Glutamatergic neuron (in vitro differentiated cells): ENCODE measurements around the gene TNS3. TPM values are rescaled to one million over a fixed set of nuclear protein-coding genes. Genes with fewer than 3 reads are reported as not detected.

ENCODE experiments used
- DNase-seq: peaks from one replicate; pipeline ENCODE4 v3.0.0; 2022
- H3K27ac Mint-ChIP-seq: one replicate; pipeline ENCODE4 v1.8.0; 2020; ENCODE audit warnings: mild to moderate bottlenecking, mixed read lengths, inconsistent platforms; ENCODE audit not compliant: unreplicated experiment
- H3K27me3 Mint-ChIP-seq: one replicate; pipeline ENCODE4 v1.8.0; 2020; ENCODE audit warnings: mild to moderate bottlenecking, moderate library complexity, mixed read lengths, inconsistent platforms; ENCODE audit not compliant: unreplicated experiment
- H3K36me3 Mint-ChIP-seq: one replicate; pipeline ENCODE4 v1.8.0; 2020; ENCODE audit warnings: mild to moderate bottlenecking, mixed read lengths, inconsistent platforms; ENCODE audit not compliant: unreplicated experiment
- H3K4me1 Mint-ChIP-seq: one replicate; pipeline ENCODE4 v1.8.0; 2020; ENCODE audit warnings: mild to moderate bottlenecking, low read depth, mixed read lengths, inconsistent platforms; ENCODE audit not compliant: unreplicated experiment
- H3K4me3 Mint-ChIP-seq: one replicate; pipeline ENCODE4 v1.8.0; 2020; ENCODE audit warnings: mild to moderate bottlenecking, mixed read lengths, inconsistent platforms; ENCODE audit not compliant: unreplicated experiment
- H3K9me3 Mint-ChIP-seq: one replicate; pipeline ENCODE4 v1.8.0; 2020; ENCODE audit warnings: mild to moderate bottlenecking, moderate library complexity, mixed read lengths, inconsistent platforms; ENCODE audit not compliant: unreplicated experiment
- total RNA-seq: library from RNA; stranded (reverse); fragmentation: NEBNext Ultra II Directional; extraction: Animal tissue kit (Norgen Biotek cat#: 25700); gene quantifications from one replicate; pipeline ENCODE4 v1.2.1, GENCODE V29; 2021; ENCODE audit not compliant: unreplicated experiment
- TF ChIP-seq, protein P1 (sequence below): fragments of 200-600 bp; sonication (generic); IDR thresholded peaks from one replicate; pipeline ENCODE4 v1.5.0; 2021; ENCODE audit not compliant: partially characterized antibody, unreplicated experiment

Gene TNS3
- total RNA-seq, 1 donor from 2014 or later, result 3.8 TPM

DNA sequence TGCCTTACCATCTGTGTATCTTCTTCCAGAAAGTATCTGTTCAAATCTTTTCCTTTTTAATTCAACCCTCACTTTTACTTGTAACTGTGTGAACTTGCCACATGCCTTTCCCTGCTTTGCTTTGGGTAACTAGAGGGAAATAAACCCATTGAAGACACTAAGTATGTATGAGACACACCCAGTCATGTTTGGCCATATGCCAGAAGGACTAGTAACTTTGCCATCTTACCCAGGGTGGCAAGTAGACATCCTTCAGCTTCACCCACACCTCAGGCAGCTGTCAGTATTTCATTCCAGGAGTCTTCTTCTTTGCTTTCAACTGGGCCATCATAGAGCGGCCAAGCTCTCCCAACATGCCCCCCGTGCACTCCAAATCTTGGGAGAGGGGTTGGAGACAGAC is 323.1 kb downstream of the TNS3 start:
- peaks cover 4% of the 10 kb centered on the region for H3K9me3 Mint-ChIP-seq
- no peaks in the 10 kb centered on the region for H3K36me3 Mint-ChIP-seq
- H3K4me1 Mint-ChIP-seq, result peaks cover 7% of the 10 kb centered on the region
- no peak for DNase-seq
- no peak overlapping the region for H3K27ac Mint-ChIP-seq
- no peak overlapping the region for H3K4me3 Mint-ChIP-seq
- TF ChIP-seq, protein P1, sequence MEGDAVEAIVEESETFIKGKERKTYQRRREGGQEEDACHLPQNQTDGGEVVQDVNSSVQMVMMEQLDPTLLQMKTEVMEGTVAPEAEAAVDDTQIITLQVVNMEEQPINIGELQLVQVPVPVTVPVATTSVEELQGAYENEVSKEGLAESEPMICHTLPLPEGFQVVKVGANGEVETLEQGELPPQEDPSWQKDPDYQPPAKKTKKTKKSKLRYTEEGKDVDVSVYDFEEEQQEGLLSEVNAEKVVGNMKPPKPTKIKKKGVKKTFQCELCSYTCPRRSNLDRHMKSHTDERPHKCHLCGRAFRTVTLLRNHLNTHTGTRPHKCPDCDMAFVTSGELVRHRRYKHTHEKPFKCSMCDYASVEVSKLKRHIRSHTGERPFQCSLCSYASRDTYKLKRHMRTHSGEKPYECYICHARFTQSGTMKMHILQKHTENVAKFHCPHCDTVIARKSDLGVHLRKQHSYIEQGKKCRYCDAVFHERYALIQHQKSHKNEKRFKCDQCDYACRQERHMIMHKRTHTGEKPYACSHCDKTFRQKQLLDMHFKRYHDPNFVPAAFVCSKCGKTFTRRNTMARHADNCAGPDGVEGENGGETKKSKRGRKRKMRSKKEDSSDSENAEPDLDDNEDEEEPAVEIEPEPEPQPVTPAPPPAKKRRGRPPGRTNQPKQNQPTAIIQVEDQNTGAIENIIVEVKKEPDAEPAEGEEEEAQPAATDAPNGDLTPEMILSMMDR, result no peak
- peaks cover 5% of the 10 kb centered on the region for H3K27me3 Mint-ChIP-seq

DNA sequence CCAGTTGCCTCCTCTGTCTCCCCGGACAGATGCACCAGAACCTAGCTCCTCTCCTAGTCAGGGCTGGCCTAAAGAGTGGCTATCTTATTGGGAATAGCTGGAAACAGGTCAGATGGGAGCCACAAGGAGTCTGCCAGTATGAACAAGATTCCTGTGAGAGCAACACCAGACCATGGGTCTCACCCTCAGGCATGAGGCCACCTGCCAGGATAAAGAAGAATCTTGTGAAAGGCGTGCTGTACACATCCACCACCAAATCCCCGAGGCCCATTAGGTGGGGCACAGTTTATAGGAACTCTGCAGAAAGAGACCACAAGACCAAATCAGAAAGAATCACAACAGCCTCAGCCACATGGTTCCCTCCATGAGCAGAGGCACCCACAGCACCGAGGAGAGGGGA is 325.9 kb downstream of the TNS3 start:
- TF ChIP-seq, protein P1, result no peak
- DNase-seq, result no peak
- Mint-ChIP-seq H3K36me3 (peaks cover 5% of the 10 kb centered on the region), H3K4me1 (peaks cover 7% of the 10 kb centered on the region), H3K4me3 (no peak overlapping the region), H3K27ac (no peak overlapping the region), H3K9me3 (peaks cover 4% of the 10 kb centered on the region), H3K27me3 (peaks cover 5% of the 10 kb centered on the region)

DNA sequence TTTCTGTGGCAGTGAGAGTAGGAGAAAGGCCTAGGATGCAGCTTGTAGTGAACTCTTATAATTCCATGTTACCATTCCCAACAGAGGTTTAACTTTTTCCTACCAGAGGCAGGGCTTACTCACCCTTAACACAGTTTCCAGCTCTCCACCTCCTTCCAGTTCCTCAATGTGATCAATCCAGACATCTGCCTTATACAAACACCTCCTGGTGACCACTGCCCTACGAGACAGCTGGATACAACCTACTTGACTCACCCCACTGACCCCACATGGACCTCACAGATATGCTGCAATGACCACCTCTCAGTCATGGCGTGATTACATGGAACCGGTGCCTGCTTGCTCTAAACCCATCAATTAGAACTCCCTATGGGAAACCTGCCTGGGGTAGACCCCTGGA is 326.5 kb downstream of the TNS3 start:
- Mint-ChIP-seq H3K9me3 (peaks cover 4% of the 10 kb centered on the region), H3K4me1 (peaks cover 7% of the 10 kb centered on the region), H3K27ac (no peak overlapping the region), H3K36me3 (peaks cover 5% of the 10 kb centered on the region), H3K4me3 (no peak overlapping the region), H3K27me3 (peaks cover 4% of the 10 kb centered on the region)
- TF ChIP-seq, protein P1, result no peak
- no peak for DNase-seq

DNA sequence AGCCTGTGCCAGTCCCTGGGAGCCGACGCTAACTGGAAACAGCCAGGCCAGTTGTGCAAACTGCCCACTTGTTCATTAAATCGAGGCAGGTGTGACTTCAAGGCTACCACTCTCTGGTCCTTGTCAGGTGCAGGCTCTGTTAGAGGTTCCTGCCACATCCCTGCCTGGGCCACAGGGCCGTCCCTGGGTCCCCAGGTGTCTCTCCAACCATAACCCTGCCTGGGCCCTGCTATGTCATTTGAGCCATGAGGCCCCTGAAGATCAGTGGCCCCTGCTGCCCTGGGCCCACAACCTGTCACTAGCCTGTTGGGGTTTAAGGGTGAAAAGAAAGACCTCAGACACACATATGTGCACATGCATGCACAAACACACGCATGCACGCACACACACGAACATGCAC is 326.9 kb downstream of the TNS3 start:
- TF ChIP-seq, protein P1, result no peak
- Mint-ChIP-seq H3K4me3 (no peak overlapping the region), H3K36me3 (peaks cover 5% of the 10 kb centered on the region), H3K4me1 (peaks cover 7% of the 10 kb centered on the region), H3K27ac (no peak overlapping the region), H3K9me3 (peaks cover 4% of the 10 kb centered on the region), H3K27me3 (peaks cover 2% of the 10 kb centered on the region)
- no peak for DNase-seq

DNA sequence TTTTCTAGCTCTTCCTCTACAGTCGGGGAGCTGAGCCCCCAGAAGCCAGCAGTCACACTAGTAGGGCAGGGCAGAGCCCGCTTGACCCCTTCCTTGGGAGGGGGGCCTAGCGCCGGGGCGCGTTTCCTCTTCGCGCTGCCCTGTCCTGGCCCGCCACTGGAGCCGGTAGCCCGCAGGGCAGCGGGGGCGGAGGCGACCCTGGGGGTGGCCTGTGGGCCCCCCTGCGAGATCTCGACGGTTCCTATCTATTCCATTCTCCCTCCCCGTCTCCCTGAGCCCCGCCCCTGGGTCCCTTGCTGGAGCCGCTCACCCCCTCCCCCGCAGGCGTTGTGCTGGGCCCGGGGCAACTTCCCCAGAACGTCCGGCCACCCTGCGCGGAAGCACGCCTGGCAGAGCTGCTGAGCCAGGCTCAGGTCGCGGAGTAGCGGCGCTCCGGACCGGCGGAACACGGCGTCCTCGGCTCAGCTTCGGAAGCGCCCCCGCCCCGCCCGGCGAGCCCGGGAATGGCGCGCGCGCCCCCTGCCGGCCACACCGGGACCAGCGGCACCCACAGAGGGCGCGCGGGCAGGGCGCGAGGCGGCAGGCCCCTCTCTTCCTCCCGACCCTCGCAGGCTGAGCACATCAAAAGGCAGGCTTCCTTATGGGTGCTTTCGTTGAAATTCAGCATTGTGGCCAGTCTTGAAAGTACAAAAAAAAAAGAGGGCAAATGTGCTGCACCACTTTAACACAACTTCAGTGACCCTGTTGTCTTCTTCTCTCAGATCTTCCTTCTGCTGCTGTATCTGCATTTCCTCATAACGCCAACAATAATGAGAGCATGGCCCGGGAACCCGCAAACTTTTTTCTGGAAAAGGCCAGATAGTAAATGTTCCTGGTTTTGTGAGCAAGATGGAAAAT is 327.6 kb downstream of the TNS3 start:
- Mint-ChIP-seq H3K9me3 (peaks cover 4% of the 10 kb centered on the region), H3K4me3 (peak overlapping the region; percentile 93), H3K4me1 (peaks cover 7% of the 10 kb centered on the region), H3K36me3 (peaks cover 5% of the 10 kb centered on the region), H3K27me3 (peaks cover 2% of the 10 kb centered on the region), H3K27ac (peak overlapping the region; percentile 50)
- TF ChIP-seq, protein P1, result peak; percentile 97
- peak; percentile 86 for DNase-seq
